GM19372 (cell line): ENCODE results near the gene PTPN9.
A peak's percentile ranks its signal among the peaks of the same experiment; 100 is the strongest.
"Not testable (repeated sequence)": the region's sequence is repeated elsewhere in the genome, so short reads cannot be mapped to it uniquely, and the experiment has no call there.

Experiments used
- ATAC-seq: cut with Tn5 transposase; IDR thresholded peaks from one replicate; pipeline ENCODE4 v1.9.1; 2021; ENCODE audit warnings: mild to moderate bottlenecking, low read depth, moderate library complexity; ENCODE audit not compliant: unreplicated experiment

Gene PTPN9

GRCh38 chr15:75455424-75455981, 123.6 kb downstream of the PTPN9 start:
- no peak for ATAC-seq

- no peak for ATAC-seq
These were observed 124.4 kb downstream of the PTPN9 start for GRCh38 chr15:75454471-75455378.

GRCh38 chr15:75453703-75454470, 125.2 kb downstream of the PTPN9 start:
- ATAC-seq: peak; percentile 35

DNA sequence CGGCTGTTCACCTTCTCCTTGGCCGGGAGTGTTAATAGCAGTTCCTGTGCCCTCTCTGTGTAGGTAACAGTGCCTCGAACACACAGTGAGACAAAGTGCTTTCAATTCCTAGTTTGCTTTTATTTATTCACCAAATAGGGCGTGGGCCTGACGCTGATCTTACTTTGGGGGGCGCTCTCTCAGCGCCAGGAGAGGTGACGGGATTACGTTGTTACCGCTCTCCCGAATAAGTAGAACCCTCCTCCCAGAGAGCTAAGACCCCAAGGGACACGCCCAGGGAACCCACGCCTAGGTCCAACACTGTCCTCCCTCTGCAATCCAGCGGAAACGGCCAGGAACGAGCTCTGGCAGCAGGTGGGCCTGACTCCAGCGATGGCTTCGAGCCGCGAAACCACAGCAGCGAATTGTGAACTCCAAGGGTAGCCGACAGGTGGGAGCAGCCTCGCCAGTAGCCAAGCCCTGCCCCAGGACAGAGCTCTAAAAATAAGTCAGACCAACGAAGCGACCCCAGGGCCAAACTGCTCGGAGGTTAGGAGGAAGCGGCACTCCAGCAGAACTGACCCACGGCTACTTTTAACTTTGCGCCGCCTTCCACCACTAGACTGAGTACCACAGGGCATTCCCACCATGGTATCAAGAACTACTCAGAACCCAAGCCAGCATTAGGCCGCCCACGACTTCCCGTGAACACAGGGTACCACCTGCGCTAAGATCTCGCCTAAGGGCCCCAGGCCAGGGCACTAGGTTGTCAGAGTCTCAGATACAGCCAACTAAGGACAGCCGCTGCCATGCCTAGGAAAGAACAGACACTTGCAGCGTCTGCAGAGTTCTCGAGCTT, 126.0 kb downstream of the PTPN9 start:
- no peak for ATAC-seq

DNA sequence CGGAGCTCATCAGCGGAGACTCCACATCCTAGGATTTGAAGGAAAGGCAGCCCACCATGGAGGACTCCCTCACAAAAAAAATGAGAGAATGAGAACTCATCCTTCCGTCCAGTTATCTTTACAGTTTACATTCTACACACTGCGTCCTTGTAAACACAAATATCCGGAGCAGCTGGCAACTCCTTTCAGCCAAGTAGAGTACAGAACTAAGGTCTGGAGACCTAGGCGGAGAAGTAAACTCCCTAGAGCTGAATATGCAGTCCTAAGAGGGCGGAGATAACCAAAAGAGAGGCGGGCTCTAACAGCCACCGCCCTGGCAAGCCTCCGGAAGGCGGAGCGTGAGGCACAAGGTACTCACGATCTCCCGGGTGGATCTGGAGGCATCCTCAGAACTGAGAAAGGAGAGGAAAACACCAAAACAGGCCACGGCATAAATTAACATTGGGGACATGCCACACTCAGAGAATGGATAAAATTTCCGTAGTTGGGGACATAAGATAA, 126.7 kb downstream of the PTPN9 start:
- no peak for ATAC-seq

GRCh38 chr15:75451674-75452363, 127.3 kb downstream of the PTPN9 start, which contains the start of gene SIN3A:
Gene SIN3A, minus strand, starts transcription at chr15:75451690. Its CDS starts 21,315 bp downstream, at chr15:75430375.
- ATAC-seq: peak; percentile 38

DNA sequence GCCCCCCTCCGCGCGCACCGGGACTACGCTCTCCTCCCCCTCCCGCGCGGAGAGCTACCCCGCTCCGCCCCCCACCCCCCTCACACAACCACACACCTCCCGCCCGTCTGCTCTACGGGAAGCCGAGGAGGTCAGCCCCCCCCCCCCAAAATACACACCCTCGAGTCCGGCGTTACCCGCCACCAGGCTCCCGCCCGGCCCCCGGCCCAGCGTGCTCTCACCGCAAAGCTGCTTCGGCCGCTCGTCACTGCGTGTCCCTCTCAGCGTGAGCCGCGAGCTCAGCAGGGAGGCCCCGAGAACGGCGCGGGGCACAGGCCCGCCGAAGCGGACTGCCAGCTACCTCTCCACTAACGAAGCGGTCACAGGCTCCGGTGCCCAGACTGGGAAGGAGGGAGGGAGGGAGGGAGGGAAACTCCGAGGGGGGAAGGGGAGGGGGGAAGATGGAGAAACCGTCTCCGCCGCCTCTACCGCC, 127.9 kb downstream of the PTPN9 start:
- ATAC-seq: no peak

DNA sequence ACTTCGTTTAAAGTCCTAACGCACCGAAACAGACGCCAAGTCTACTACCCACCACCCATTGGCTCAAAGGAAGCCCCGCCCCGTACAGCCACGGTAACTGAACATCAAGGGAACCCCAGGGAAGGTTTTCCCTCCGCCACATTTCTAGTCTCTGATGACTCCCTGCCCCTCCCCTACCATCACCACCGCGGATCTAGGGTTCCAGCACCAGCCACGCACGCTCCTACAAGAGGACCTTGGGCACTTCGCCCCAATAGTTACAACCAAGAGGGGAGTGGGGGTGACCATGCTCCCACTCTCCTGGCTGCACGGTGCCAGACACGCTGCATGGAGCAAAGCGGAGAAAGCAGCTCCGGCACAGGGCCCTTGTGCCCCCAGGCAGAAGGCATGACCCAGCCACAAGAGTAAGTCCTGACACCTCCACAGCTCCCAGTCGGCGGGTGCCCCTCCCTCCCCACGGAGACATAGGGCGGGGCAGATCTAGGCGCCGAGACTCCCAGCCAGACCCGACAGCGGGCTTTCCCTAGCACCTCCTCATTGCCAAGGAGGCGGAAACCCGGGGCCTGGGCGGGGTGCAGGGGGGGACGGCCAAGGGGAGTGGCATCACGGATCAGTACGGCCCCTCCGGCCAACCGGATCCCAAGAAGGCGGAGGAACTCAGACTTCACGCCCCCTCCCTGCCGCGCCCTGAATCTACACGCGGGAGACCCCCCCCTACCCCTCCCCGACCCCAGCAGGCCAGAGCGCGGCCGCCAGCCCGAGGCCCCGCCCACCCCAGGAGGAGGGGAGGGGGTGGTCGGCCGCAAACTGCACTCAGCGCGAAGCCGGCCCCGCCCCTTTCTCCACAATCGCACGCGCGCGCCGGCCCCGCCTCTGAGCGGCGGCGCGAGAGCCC, 128.6 kb downstream of the PTPN9 start:
- peak; percentile 14 for ATAC-seq

DNA sequence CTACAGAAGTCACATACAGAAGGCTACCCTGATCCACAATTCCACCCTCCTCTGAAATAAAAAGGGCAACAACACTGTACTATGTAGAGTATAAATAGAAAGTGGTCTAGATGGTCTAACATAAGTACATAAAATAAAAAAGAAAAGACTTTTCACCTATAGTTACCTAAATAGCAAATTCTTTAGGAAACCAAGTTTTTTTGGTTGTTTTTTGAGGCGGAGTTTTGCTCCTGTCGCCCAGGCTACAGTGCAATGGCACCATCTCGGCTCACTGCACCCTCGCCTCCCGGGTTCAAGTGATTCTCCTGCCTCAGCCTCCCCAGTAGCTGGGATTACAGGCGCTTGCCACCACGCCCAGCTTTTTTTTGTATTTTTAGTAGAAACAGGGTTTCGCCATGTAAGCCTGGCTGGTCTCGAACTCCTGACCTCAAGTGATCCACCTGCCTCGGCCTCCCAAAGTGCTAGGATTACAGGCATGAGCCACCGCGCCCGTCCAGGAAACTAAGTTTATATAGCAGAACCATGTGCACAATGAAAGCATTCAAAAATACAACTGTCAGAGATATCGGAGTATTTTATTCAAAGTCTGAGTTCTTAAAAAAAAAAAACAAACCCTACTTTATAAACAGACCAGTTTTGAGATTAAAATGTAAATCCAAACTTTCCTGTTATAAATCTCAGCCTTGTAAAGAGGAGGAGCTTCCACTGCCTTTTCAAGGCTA, 129.4 kb downstream of the PTPN9 start:
- no peak for ATAC-seq

DNA sequence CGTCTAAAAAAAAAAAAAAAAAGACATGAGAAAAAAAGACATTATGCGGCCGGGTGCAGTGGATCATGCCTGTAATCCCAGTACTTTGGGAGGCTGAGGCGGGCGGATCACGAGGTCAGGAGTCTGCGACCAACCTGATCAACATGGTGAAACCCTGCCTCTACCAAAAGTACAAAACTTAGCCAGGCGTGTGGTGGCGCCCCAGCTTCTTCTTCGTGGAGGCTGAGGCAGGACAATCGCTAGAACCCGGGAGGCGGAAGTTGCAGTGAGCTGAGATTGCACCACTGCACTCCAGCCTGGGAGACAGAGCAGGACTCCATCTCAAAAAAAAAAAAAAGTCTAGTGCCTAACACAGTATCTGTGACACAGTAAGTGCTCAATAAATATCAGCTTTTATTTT, 130.9 kb downstream of the PTPN9 start:
- ATAC-seq: not testable (repeated sequence)

DNA sequence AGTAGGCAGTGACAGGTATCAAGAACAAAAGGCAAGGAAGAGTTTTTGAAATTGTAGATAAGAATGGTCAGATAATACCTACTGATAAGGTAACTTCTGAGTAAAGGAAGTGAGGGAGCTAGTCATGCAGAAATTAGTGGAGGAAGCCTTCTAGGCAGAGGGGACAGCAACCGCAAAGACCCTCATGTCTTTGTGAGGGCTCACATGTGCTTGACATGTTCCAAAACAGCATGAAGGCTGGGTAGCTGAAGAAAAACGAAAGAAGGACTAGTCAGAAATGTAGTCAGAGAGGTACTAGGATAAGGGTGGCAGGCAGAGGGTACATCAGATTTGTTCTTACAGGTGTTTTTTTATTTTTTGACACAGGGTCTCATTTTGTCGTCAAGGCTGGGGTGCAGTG, 133.0 kb downstream of the PTPN9 start:
- ATAC-seq: no peak

DNA sequence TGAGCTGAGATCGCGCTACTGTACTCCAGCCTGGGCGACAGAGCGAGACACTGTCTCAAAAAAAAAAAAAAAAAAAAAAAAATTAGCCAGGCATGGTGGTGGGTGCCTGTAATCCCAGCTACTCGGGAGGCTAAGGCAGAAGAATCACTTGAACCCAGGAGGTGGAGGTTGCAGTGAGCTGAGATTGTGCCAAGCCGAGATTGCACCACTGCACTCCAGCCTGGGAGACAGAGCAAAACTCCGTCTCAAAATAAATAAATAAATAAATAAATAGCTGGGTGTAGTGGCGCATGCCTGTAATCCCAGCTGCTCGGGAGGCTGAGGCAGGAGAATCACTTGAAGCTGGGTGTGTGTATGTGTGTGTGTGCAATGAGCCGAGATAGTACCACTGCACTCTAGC, 133.8 kb downstream of the PTPN9 start:
- ATAC-seq: not testable (repeated sequence)

DNA sequence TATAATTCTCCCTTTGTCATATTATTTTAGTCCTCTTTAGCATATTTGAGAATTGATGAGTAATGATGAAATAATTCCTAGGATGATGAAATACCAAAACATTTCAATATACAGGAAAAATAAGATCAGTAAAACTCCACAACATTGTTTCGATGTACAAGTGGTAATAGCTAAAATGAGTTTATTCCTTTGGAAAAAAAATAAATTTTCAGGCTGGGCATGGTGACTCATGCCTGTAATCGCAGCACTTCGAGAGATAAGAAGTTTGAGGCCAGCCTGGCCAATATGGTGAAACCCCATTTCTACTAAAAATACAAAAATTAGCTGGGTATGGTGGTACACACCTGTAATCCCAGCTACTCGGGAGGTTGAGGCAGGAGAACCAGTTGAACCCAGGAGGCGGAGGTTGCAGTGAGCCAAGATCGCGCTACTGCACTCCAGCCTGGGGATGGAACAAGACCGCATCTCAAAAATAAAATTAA, 135.1 kb downstream of the PTPN9 start:
- not testable (repeated sequence) for ATAC-seq

GRCh38 chr15:75437721-75438120, 141.4 kb downstream of the PTPN9 start:
- ATAC-seq: no peak

DNA sequence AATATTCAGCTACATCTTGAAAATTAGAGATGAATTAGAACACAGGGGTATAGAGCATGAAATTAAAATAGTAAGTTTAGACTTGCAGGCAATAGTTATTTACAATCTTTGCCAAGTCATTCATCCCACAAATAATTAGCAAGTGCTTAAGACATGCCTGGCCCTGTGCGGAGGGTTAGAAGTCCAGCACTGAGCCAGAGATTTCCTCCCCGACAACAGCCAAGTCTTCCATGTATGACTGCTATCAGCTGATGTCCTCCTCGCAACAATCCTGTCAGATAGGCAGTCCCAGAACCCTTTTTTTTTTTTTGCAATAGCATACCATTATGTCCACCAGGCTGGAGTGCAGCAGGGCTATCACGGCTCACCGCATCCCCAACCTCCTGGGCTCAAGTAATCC, 142.2 kb downstream of the PTPN9 start:
- ATAC-seq: no peak

DNA sequence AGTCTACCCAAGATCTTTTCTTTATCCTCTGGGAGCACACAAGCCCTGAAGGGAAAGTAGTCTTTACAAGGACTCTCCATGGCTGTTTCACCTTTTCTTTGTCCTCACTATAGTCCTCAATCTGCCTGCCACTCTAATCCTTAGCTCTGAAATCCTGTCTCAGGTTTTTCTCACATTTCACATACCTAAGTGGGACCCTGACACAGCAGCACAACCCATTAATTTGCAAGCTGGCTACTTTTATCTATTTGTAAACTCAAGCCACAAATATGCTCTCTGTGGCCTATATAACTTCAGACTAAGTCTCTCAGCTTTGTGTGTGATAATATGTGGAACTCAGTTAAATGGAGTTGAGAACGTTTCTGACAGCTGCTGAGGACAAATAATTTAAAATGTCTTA, 147.4 kb downstream of the PTPN9 start:
- ATAC-seq: no peak

DNA sequence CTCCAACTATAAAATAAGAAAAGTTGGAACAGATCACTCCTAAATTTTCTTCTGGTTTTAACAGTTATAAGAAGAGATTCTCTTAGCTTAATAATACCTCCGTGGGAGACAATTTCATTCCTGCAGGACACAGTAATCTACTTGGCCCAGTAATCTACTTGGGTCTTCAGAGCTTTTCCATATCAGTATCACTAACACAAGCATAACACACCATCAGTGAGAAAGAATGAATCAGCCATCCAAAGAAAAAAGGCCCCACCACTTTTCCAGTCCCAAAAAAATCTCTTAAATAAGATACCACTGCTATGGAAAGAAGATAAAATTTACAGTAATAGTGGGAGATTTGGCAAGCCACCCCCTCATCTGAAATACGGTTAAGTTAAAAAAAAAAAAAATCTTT, 147.8 kb downstream of the PTPN9 start:
- no peak for ATAC-seq

GRCh38 chr15:75430259-75430658, 148.9 kb downstream of the PTPN9 start:
- no peak for ATAC-seq
